ENCODE measurements around the gene EPB41L5.
"Not testable (repeated sequence)": the region's sequence is repeated elsewhere in the genome, so short reads cannot be mapped to it uniquely, and the experiment has no call there.

EPB41L5 gene

DNA sequence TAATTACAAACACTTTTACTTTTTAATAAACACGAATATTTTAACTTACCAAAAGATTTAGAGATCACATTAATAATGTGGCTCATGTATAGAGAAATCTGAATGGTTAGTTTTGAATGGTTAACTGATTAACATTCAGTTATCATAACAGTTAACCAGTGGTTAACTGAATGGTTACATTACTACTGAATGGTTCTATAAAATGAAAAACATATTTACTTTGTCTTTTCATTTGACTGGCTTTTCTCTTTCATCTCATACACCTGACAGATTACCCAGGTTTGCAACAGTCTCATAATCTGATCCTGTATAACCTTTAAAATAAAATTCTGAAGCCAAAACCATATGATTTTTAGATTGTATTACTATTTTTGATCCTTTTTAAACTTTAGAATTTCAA is 91.9 kb downstream of the EPB41L5 start:
- peak; percentile 74 for FAIRE-seq

DNA sequence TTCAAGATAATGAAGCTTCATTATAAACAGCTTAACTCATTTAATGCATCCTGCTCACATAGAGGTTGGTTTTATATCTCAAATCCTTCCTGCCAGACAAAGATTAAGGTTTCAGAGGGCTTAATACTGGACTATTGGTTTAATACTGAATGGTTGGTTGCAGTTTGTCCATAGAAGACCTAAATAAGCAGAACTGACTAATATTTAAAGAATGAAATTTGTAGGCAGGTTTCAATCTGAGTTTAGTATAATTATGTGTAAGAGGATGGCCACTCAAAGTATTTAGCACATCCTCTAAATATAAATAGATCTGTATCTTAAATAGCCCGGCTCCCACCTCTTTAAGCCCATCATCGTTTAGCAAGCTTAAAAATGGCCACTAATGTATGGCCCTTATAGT is 92.5 kb downstream of the EPB41L5 start:
- no peak for FAIRE-seq

GRCh38 chr2:120108049-120108448 is 95.2 kb downstream of the EPB41L5 start:
- FAIRE-seq = no peak

DNA sequence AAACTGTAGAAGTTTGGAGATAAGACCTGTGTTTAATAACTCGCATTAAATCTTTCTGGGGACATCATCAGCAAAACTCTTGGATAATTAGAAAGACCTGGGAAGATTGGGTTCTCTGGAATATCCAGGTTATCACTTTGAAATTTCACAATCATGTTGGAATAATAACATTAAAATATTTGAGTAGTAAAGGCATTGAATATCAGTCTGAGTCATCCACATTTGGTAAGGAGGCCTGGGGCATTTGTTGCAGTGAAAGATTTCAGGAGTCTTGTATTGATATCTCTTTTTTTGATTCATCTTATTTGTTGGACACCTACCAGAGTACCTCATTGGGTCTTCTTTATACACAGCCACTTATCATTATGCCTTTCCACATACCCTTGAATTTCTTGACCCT is 95.9 kb downstream of the EPB41L5 start:
- FAIRE-seq = no peak

- peak; percentile 83 for FAIRE-seq
Observed at GRCh38 chr2:120109186-120110061, 96.5 kb downstream of the EPB41L5 start.

DNA sequence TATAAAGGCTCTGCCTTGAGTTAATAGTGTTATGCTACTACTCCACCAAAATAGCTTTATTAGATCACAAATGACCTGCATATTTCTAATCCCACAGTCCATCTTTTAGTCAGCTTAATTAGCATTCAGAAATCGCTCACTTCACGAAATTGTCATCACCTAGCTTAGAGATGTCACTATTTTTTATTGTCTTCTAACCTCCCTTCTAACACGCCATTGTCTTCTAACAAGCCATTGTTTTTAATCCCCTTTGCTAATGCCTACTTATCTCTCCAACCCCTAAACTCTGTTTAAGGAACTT is 97.1 kb downstream of the EPB41L5 start:
- no peak for FAIRE-seq

GRCh38 chr2:120110507-120110906 is 97.6 kb downstream of the EPB41L5 start:
- no peak for FAIRE-seq

DNA sequence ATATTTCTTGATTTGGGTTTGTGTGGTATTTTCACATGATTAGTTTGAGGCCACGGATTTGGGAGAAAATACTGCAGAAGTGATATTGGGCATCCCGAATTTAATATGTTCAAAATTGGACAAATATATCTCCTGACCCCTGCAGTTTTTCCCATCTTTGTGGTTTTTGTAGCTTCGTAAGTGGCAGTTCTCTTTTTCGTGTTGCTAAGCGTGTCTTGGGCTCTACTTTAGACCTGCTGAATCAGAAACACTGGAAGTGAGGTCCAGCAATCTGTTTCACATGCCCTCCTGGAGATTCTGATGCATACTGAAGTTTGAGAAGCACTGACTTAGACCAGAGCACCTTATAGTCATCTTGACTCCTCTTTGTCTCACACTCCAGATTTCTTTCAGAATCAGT is 98.3 kb downstream of the EPB41L5 start:
- FAIRE-seq = no peak

DNA sequence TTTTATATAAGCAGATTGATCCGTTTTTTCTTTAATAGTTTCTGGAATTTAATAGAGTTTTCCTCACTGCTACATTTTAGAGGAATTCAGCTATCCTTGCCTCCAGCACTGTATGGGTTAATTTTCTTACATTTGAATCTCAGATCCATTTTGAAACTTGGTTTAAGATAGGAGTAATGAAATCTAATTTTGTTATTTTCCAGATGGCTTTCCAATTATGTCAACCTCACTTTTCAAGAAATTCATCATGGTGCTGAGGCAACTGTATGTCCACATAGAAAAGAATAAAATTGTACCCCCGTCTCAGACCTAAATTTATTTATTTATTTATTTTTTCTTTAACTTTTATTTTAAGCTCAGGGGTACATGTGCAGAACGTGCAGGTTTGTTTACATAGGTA is 105.1 kb downstream of the EPB41L5 start:
- no peak for FAIRE-seq

- FAIRE-seq = no peak
Observed at GRCh38 chr2:120118471-120118870, 105.6 kb downstream of the EPB41L5 start.

- FAIRE-seq = not testable (repeated sequence)
Observed at GRCh38 chr2:120121337-120121736, 108.5 kb downstream of the EPB41L5 start.

DNA sequence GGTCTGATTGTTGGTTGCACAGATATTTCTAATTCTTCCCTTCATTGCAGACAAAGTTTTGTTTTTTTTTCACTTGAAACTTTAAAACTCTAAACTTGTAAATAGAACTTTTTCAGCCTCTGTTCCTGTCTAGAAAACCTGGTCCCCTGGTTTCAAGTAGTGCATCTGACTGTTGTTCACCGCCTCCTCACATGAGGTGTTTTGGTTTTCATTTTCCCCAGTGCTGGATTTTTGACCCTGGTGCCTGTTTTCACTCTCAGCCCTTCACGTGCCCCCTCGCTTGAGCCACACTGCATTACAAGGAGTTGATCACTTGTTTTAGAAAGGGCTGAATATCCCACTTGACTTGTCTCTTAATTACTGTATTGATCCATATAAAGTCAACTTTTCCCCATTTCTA is 110.2 kb downstream of the EPB41L5 start:
- FAIRE-seq = no peak

DNA sequence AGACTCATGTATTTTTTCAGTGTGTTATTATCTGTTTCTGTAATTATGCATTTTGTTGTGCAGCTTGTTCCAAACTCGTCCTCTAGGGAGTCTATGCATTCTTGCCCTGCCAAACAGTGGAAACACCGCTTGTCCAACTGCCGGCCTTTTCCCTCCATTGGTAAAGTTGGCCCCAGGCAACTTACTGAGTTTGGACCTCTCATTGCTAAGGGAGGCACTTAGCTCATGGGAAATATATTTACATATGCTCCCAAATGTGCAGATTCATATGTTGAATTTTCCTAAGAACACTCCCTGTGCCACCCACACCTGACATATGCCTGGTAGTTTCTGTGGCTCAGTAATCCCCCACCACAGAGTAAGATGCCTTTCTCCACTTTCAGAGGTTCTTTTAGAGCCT is 112.3 kb downstream of the EPB41L5 start:
- no peak for FAIRE-seq

DNA sequence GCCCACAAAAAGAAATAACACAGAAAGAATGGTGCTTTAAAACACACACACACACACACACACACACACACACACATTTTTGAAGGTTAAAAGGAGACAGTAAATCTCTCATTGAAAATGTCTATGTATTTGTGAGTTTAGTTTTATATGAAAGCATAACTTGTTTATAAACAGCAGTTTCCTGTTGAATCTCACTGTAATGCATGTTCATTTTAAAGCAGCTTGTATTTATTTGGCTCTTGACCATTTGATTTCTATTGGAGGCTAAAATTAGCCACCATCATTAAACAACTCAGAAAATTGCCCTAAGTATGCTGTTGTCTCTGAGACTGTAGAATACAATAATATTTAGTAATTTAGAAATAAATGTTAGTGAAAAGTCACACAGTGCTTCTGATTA is 115.3 kb downstream of the EPB41L5 start:
- FAIRE-seq = no peak

- no peak for FAIRE-seq
Observed at GRCh38 chr2:120132190-120132589, 119.3 kb downstream of the EPB41L5 start.

- no peak for FAIRE-seq
Observed at GRCh38 chr2:120132691-120133090, 119.8 kb downstream of the EPB41L5 start.

GRCh38 chr2:120133572-120134244 is 120.8 kb downstream of the EPB41L5 start:
- FAIRE-seq = no peak

GRCh38 chr2:120134263-120134662 is 121.4 kb downstream of the EPB41L5 start:
- no peak for FAIRE-seq

DNA sequence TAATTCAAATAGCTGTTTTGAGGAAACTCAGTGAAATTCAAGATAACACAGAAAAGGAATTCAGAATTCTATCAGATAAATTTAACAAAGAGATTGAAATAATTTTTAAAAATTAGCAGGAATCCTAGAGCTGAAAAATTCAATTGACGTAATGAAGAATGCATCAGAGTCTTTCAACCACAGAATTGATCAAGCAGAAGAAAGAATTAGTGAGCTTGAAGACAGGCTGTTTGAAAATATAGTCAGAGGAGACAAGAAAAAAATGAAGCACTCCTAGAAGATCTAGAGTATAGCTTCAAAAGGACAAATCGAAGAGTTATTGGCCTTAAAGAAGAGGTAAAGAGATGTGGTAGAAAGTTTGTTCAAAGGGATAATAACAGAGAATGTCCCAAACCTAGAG is 122.1 kb downstream of the EPB41L5 start:
- not testable (repeated sequence) for FAIRE-seq

DNA sequence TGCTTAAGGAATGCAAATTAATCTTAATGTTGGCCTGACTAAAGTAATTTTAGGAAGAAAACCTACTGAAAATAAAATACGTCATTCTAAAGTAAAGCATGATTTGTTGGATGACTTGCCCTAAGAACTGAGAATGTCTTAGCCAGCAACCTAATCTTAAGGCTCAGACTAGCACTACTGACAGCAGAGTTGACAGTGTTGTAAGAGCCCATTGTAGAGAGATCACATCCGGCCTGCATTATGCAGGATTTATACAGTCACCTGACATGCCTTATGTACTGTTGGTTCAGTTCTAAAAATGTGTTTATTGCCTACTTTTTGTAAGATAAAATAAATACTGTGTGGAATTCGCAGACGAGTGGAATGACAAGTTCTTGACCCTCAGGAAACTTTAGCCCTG is 128.0 kb downstream of the EPB41L5 start:
- FAIRE-seq = no peak

GRCh38 chr2:120141300-120142069 is 128.6 kb downstream of the EPB41L5 start:
- FAIRE-seq = no peak

DNA sequence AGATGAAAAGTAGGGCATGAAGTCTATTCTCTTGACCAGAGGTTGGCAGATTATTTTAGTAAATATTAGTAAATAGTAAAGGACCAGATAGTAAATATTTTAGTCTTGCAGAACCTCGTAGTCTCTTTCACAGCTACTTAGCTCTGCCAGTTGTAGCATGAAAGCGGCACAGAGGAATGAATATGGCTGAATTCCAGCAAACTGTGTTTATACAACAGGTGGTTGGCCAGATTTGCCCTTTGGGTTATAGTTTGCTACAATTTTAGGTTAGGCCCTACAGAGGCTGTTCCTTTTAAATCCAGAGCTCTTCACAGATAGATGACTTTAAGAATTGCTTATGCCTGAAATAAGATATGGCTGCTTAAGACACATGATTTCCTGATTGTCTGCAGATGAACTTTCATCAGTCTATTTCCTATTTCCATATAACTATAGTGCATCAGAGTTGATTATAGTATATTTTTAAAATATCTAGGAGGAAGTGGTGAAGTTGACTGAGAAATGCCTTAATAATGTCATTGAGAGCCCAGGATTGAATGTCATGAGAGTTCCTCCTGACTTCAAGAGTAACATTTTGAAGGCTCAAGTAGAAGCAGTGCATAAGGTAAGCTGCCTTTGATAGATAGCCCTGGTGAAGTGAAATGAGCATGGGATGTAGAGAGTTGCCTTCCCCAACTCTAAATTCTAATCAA is 129.8 kb downstream of the EPB41L5 start:
- FAIRE-seq = no peak

DNA sequence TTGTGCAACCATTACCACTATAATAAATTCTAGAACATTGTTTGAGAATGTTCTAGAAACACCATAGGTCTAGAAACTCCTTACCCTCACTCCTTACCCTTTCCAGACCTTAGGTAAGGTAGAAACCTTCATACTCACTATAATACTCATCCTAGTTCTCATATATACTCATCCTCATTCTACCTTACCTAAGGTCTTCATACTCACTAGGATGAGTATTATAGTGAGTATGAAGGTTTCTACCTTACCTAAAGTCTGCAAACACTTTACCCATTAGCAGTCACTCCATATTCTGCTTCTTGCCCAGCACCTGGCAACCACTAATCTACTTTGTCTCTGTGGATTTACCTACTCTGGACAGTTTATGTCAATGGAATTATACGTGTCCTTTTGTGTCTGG is 135.4 kb downstream of the EPB41L5 start:
- no peak for FAIRE-seq

Data from A204.1 (cell line).